ENCODE results near the gene NPB.

Gene NPB

DNA sequence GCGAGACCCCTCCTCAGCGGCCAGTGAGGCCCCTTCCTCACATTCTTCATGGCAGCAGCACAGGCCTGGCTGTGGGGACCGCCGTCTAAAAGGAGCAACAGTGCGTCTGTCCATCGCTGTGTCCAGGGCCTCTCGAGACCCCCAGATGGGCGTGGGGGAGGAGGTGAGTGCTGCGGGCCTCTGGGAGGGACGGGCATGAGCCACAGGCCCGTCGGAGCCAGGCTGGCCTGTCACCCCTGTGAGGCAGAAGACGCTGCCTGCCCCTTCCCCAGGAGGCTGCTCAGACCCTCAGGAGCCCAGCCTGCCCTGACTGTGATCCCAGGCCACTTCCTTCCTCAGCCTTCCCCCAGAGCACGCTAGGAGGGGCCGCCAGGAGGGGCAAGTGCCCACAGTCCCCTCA lies 37.2 kb downstream of the NPB start:
- TF ChIP-seq CTCF (IDR thresholded peaks at IDR 0.05; ENCODE audit: extremely low read depth, missing control alignments): no peak
- DNase-seq (ENCODE audit: low spot score): no peak

- no peak for TF ChIP-seq CTCF (IDR thresholded peaks at IDR 0.05; ENCODE audit: extremely low read depth, missing control alignments)
Measured at GRCh38 chr17:81939881-81940385, 37.9 kb downstream of the NPB start.

GRCh38 chr17:81940538-81941483 lies 38.8 kb downstream of the NPB start:
- DNase-seq (ENCODE audit: low spot score): no peak
- TF ChIP-seq CTCF (IDR thresholded peaks at IDR 0.05; ENCODE audit: extremely low read depth, missing control alignments): no peak

More at GRCh38 chr17:81939881-81940385, 37.9 kb downstream of the NPB start:
- no peak for DNase-seq (ENCODE audit: low spot score)

GRCh38 chr17:81941484-81942166 lies 39.6 kb downstream of the NPB start:
- TF ChIP-seq CTCF (IDR thresholded peaks at IDR 0.05; ENCODE audit: extremely low read depth, missing control alignments): no peak
- DNase-seq (ENCODE audit: low spot score): no peak

DNA sequence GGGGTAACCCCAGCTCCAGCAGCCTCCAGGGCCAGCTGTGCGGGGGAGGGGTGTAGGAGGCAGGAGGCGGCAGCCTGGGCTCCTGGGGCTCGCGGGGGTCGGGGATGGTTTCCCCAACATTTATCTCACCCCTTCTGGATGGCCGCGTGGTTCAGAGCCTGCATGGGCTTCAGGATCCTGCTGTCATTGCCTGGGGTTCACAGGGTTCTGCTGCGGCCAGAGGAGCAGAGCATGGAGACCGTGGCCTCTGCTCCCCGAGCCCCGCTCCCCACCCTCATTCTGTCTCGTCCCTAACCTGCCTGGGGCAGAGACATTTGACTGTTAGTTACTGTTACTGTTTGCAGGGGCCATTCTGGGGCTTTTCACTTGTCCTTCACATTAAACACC lies 40.1 kb downstream of the NPB start:
- DNase-seq (ENCODE audit: low spot score): no peak
- TF ChIP-seq CTCF (IDR thresholded peaks at IDR 0.05; ENCODE audit: extremely low read depth, missing control alignments): no peak

DNA sequence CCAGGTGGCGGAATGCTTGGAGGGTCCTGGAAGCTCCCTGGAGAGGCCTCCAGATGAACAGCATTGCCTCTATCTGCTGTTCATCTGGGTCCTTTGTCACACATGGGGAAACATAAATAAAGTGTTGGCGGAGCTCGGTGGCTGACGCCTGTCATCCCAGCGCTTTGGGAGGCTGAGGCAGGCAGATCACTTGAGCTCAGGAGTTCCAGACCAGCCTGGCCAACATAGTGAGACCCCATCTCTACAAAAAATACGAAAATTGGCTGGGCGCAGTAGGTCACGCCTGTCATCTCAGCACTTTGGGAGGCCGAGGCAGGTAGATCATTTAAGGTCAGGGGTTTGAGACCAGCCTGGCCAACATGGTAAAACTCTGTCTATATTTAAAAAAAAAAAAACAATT lies 42.8 kb downstream of the NPB start:
- no peak for DNase-seq (ENCODE audit: low spot score)
- no peak for TF ChIP-seq CTCF (IDR thresholded peaks at IDR 0.05; ENCODE audit: extremely low read depth, missing control alignments)

GRCh38 chr17:81947189-81947588 lies 45.2 kb downstream of the NPB start, which contains the start of gene MYADML2:
Gene MYADML2, minus strand, starts transcription at chr17:81947233. Its CDS starts 5,492 bp downstream, at chr17:81941741.
- no peak for DNase-seq (ENCODE audit: low spot score)
- no peak for TF ChIP-seq CTCF (IDR thresholded peaks at IDR 0.05; ENCODE audit: extremely low read depth, missing control alignments)
